WTC11 (cell line): ENCODE results near the gene PKN3. TPM values are rescaled to one million over a fixed set of nuclear protein-coding genes. Genes with fewer than 3 reads are reported as not detected.

Source experiments
- ATAC-seq: fragments of 200-7000 bp; cut with Tn5 transposase; 2 replicates; pipeline ENCODE4 v1.10.0; 2021; ENCODE audit warnings: mild to moderate bottlenecking, moderate library complexity
- CTCF ChIA-PET: fragments of 300-600 bp; sonication (Branson Sonifier 250); formaldehyde crosslinking; loops from one replicate; lab custom pipeline; 2021; ENCODE audit warnings: antibody characterized with exemption; lab: Charles Lee
- POLR2A ChIA-PET: fragments of 350-600 bp; sonication (Branson Sonifier 250); formaldehyde crosslinking; loops from one replicate; lab custom pipeline; 2021; ENCODE audit warnings: antibody characterized with exemption; lab: Charles Lee
- DNase-seq: peaks from one replicate; pipeline ENCODE4 v3.0.0; 2021; ENCODE audit warnings: low spot score
- H3K27ac Mint-ChIP-seq: 2 replicates; pipeline ENCODE4 v1.8.0; 2021; ENCODE audit warnings: mixed read lengths
- H3K27me3 Mint-ChIP-seq: 2 replicates; pipeline ENCODE4 v1.8.0; 2021; ENCODE audit warnings: low read depth, mild to moderate bottlenecking, moderate library complexity, mixed read lengths
- H3K36me3 Mint-ChIP-seq: 2 replicates; pipeline ENCODE4 v1.8.0; 2021; ENCODE audit warnings: mixed read lengths
- H3K4me1 Mint-ChIP-seq: 2 replicates; pipeline ENCODE4 v1.8.0; 2022; ENCODE audit warnings: mixed read lengths
- H3K4me3 Mint-ChIP-seq: 2 replicates; pipeline ENCODE4 v1.8.0; 2021; ENCODE audit warnings: mild to moderate bottlenecking, moderate library complexity, mixed read lengths
- H3K9me3 Mint-ChIP-seq: 2 replicates; pipeline ENCODE4 v1.8.0; 2021; ENCODE audit warnings: mixed read lengths
- AR ChIP-seq: fragments of 250-450 bp; sonication (Bioruptor Pico); IDR thresholded peaks from 2 replicates; pipeline ENCODE4 v1.9.0; 2021; ENCODE audit warnings: mild to moderate bottlenecking
- ATF1 ChIP-seq: sonication (generic); formaldehyde crosslinking; IDR thresholded peaks from 2 replicates; pipeline ENCODE4 v1.8.1; 2023; ENCODE audit warnings: mild to moderate bottlenecking, moderate library complexity, missing genetic modification reagents
- CREB1 ChIP-seq: sonication (generic); formaldehyde crosslinking; IDR thresholded peaks from 2 replicates; pipeline ENCODE4 v1.8.0; 2023; ENCODE audit warnings: mild to moderate bottlenecking, missing genetic modification reagents
- CREM ChIP-seq: sonication (generic); formaldehyde crosslinking; IDR thresholded peaks from 2 replicates; pipeline ENCODE4 v1.8.1; 2022; ENCODE audit warnings: mild to moderate bottlenecking, missing genetic modification reagents, moderate library complexity
- E2F1 ChIP-seq: sonication (generic); formaldehyde crosslinking; IDR thresholded peaks from 2 replicates; pipeline ENCODE4 v1.8.0; 2022; ENCODE audit warnings: mild to moderate bottlenecking, missing genetic modification reagents
- FOXJ3 ChIP-seq: sonication (generic); formaldehyde crosslinking; IDR thresholded peaks from 2 replicates; pipeline ENCODE4 v1.9.0; 2021; ENCODE audit warnings: missing genetic modification reagents, mild to moderate bottlenecking, borderline replicate concordance
- FOXK1 ChIP-seq: sonication (generic); formaldehyde crosslinking; IDR thresholded peaks from 2 replicates; pipeline ENCODE4 v1.8.0; 2022; ENCODE audit warnings: mild to moderate bottlenecking, moderate library complexity, missing genetic modification reagents
- FOXP1 ChIP-seq: sonication (generic); formaldehyde crosslinking; IDR thresholded peaks from 2 replicates; pipeline ENCODE4 v1.8.0; 2022; ENCODE audit warnings: missing genetic modification reagents, mild to moderate bottlenecking, moderate library complexity, borderline replicate concordance
- GABPB1 ChIP-seq: sonication (generic); formaldehyde crosslinking; IDR thresholded peaks from 2 replicates; pipeline ENCODE4 v1.8.1; 2023; ENCODE audit warnings: mild to moderate bottlenecking, missing genetic modification reagents
- JUN ChIP-seq: sonication (generic); formaldehyde crosslinking; IDR thresholded peaks from 2 replicates; pipeline ENCODE4 v1.8.0; 2023; ENCODE audit warnings: mild to moderate bottlenecking, missing genetic modification reagents
- KAT7 ChIP-seq: sonication (generic); formaldehyde crosslinking; IDR thresholded peaks from 2 replicates; pipeline ENCODE4 v1.8.1; 2023; ENCODE audit warnings: missing genetic modification reagents, mild to moderate bottlenecking, borderline replicate concordance
- NR1H2 ChIP-seq: sonication (generic); formaldehyde crosslinking; IDR thresholded peaks from 2 replicates; pipeline ENCODE4 v1.9.0; 2021; ENCODE audit warnings: mild to moderate bottlenecking, moderate library complexity, missing genetic modification reagents
- NR2C2 ChIP-seq: sonication (generic); formaldehyde crosslinking; IDR thresholded peaks from 2 replicates; pipeline ENCODE4 v1.8.0; 2022; ENCODE audit warnings: mild to moderate bottlenecking, missing genetic modification reagents
- NR3C1 ChIP-seq: sonication (generic); formaldehyde crosslinking; conservative IDR thresholded peaks from 2 replicates; pipeline ENCODE4 v1.8.1; 2023; ENCODE audit warnings: low read depth, mild to moderate bottlenecking, missing genetic modification reagents
- PRRX2 ChIP-seq: fragments of 250-450 bp; sonication (Bioruptor Pico); IDR thresholded peaks from 2 replicates; pipeline ENCODE4 v1.8.0; 2021; ENCODE audit warnings: mild to moderate bottlenecking
- RELA ChIP-seq: sonication (generic); formaldehyde crosslinking; IDR thresholded peaks from 2 replicates; pipeline ENCODE4 v1.8.1; 2022; ENCODE audit warnings: missing genetic modification reagents, mild to moderate bottlenecking, borderline replicate concordance
- SMAD4 ChIP-seq: sonication (generic); formaldehyde crosslinking; IDR thresholded peaks from 2 replicates; pipeline ENCODE4 v1.8.0; 2022; ENCODE audit warnings: mild to moderate bottlenecking, missing genetic modification reagents
- SP1 ChIP-seq: sonication (generic); formaldehyde crosslinking; conservative IDR thresholded peaks from 2 replicates; pipeline ENCODE4 v1.8.1; 2022; ENCODE audit warnings: missing genetic modification reagents
- TCF7 ChIP-seq: sonication (generic); formaldehyde crosslinking; IDR thresholded peaks from 2 replicates; pipeline ENCODE4 v1.8.0; 2022; ENCODE audit warnings: mild to moderate bottlenecking, low read depth, missing genetic modification reagents, moderate library complexity
- ZNF317 ChIP-seq: sonication (generic); formaldehyde crosslinking; IDR thresholded peaks from 2 replicates; pipeline ENCODE4 v1.8.1; 2023; ENCODE audit warnings: low read depth, mild to moderate bottlenecking, moderate library complexity, missing genetic modification reagents, borderline replicate concordance
- ZNF396 ChIP-seq: fragments of 250-450 bp; sonication (Bioruptor Pico); IDR thresholded peaks from 2 replicates; pipeline ENCODE4 v1.8.0; 2021; ENCODE audit warnings: mild to moderate bottlenecking, moderate library complexity, borderline replicate concordance
- ZNF671 ChIP-seq: fragments of 250-450 bp; sonication (Bioruptor Pico); IDR thresholded peaks from 2 replicates; pipeline ENCODE4 v1.8.0; 2021; ENCODE audit warnings: mild to moderate bottlenecking
- total RNA-seq: library from RNA; stranded (reverse); gene quantifications from 3 replicates; pipeline ENCODE4 v1.2.3, GENCODE V29; 2021
- TF ChIP-seq, protein P1 (sequence below): sonication (generic); formaldehyde crosslinking; IDR thresholded peaks from 2 replicates; pipeline ENCODE4 v1.8.0; 2022; ENCODE audit warnings: mild to moderate bottlenecking, missing genetic modification reagents
- TF ChIP-seq, protein P2 (sequence below): sonication (generic); formaldehyde crosslinking; IDR thresholded peaks from 2 replicates; pipeline ENCODE4 v1.8.1; 2022; ENCODE audit warnings: low read depth, mild to moderate bottlenecking, moderate library complexity, missing genetic modification reagents, borderline replicate concordance

Gene PKN3
- total RNA-seq, 1 experiment from 2014 or later: 24.1 TPM

DNA sequence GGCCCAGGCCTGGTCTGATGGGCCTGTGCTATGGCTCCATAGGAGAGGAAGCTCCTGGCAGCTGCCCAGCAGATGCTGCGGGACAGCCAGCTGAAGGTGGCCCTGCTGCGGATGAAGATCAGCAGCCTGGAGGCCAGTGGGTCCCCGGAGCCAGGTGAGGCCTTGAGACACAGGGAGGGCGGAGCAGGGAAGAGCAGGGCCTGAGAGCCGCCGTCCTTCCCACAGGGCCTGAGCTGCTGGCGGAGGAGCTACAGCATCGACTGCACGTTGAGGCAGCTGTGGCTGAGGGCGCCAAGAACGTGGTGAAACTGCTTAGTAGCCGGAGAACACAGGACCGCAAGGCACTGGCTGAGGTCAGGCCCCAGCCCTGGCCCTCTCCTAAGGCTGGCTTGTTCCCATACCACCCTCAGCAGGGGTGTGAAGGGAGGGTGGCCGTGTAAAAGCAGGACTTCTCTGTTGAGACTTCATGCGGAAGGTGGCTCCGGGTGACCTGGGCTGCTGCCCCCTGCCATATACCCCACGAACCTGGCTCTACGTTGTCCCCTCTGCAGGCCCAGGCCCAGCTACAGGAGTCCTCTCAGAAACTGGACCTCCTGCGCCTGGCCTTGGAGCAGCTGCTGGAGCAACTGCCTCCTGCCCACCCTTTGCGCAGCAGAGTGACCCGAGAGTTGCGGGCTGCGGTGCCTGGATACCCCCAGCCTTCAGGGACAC, 4.5 kb downstream of the PKN3 start:
- no peak for ATAC-seq
- CTCF ChIA-PET: interaction anchor here (1.8 kb wide), 1 partner anchor 17 kb away, joined by 4 read pairs; the partner anchor contains the start of gene ZDHHC12
- POLR2A ChIA-PET: no interaction called here
- H3K27ac Mint-ChIP-seq: no peak overlapping the region
- H3K27me3 Mint-ChIP-seq: no peaks in the 10 kb centered on the region
- H3K4me3 Mint-ChIP-seq: no peak overlapping the region
- peaks cover 6% of the 10 kb centered on the region; the same call in 1 of the 2 replicates for H3K36me3 Mint-ChIP-seq
- peaks cover 4% of the 10 kb centered on the region; the same call in 1 of the 2 replicates for H3K4me1 Mint-ChIP-seq
- TF ChIP-seq NR2C2 (CRISPR knock-in tag): no peak
- no peak for TF ChIP-seq ZNF317 (CRISPR knock-in tag)
- TF ChIP-seq CREM (CRISPR knock-in tag): no peak
- no peak for TF ChIP-seq FOXK1 (CRISPR knock-in tag)
- no peak for TF ChIP-seq FOXP1 (CRISPR knock-in tag)
- TF ChIP-seq ZNF671 (CRISPR knock-in tag): no peak
- no peak for TF ChIP-seq AR (CRISPR knock-in tag)
- TF ChIP-seq KAT7 (CRISPR knock-in tag): no peak
- TF ChIP-seq, protein P1, sequence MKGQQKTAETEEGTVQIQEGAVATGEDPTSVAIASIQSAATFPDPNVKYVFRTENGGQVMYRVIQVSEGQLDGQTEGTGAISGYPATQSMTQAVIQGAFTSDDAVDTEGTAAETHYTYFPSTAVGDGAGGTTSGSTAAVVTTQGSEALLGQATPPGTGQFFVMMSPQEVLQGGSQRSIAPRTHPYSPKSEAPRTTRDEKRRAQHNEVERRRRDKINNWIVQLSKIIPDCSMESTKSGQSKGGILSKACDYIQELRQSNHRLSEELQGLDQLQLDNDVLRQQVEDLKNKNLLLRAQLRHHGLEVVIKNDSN (CRISPR knock-in tag): no peak
- TF ChIP-seq FOXJ3: no peak
- no peak for TF ChIP-seq SP1
- TF ChIP-seq TCF7 (CRISPR knock-in tag): no peak
- peak; percentile 9 for DNase-seq
- no peaks in the 10 kb centered on the region for H3K9me3 Mint-ChIP-seq

DNA sequence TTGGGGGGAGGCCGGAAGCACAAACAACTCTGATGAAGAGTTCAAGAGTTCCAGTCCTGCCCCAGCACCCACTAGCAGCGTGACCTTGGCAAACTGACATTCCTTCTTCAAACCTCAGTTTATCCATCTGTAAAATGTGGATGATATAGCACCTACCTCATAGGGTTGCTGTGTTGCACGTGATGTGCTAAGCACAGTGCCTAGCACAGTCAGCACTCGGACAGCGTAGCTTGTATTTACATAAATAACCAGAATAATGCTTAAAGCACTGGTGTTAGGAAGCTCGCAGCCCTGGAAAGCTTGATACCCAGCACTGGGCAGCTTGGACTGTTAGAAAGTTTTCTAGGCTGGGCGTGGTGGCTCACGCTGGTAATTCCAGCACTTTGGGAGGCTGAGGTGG, 5.1 kb downstream of the PKN3 start:
- H3K27ac Mint-ChIP-seq: no peak overlapping the region
- ChIA-PET POLR2A (no interaction called here), CTCF (interaction anchor here (1.6 to 1.8 kb wide), 2 partner anchors 17 to 26 kb away, joined by 4 read pairs; partner anchors contain the start of gene ZDHHC12)
- no peaks in the 10 kb centered on the region for H3K9me3 Mint-ChIP-seq
- H3K27me3 Mint-ChIP-seq: no peaks in the 10 kb centered on the region
- peaks cover 6% of the 10 kb centered on the region; the same call in 1 of the 2 replicates for H3K36me3 Mint-ChIP-seq
- ATAC-seq: no peak
- peak; percentile 3 for DNase-seq
- no peak for TF ChIP-seq PRRX2 (CRISPR knock-in tag)
- no peak for TF ChIP-seq CREM (CRISPR knock-in tag)
- no peak for TF ChIP-seq ATF1 (CRISPR knock-in tag)
- TF ChIP-seq FOXJ3: no peak
- TF ChIP-seq GABPB1 (CRISPR knock-in tag): no peak
- TF ChIP-seq, protein P2, sequence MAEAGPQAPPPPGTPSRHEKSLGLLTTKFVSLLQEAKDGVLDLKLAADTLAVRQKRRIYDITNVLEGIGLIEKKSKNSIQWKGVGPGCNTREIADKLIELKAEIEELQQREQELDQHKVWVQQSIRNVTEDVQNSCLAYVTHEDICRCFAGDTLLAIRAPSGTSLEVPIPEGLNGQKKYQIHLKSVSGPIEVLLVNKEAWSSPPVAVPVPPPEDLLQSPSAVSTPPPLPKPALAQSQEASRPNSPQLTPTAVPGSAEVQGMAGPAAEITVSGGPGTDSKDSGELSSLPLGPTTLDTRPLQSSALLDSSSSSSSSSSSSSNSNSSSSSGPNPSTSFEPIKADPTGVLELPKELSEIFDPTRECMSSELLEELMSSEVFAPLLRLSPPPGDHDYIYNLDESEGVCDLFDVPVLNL: no peak
- no peak for TF ChIP-seq E2F1 (CRISPR knock-in tag)
- no peak for TF ChIP-seq ZNF396 (CRISPR knock-in tag)
- TF ChIP-seq JUN (CRISPR knock-in tag): no peak
- TF ChIP-seq NR3C1 (CRISPR knock-in tag): no peak
- TF ChIP-seq RELA (CRISPR knock-in tag): no peak
- no peak for TF ChIP-seq SMAD4 (CRISPR knock-in tag)
- no peak for TF ChIP-seq SP1
- TF ChIP-seq NR1H2 (CRISPR knock-in tag): no peak
- TF ChIP-seq CREB1 (CRISPR knock-in tag): no peak
- TF ChIP-seq, all 79 proteins: peak for 0
- Mint-ChIP-seq H3K4me1 (peaks cover 4% of the 10 kb centered on the region; the same call in 1 of the 2 replicates), H3K4me3 (no peak overlapping the region)
